ENCODE results near the gene EXOSC3. TPM values are rescaled to one million over a fixed set of nuclear protein-coding genes. Genes with fewer than 3 reads are reported as not detected.

The EXOSC3 gene
- total RNA-seq, 1 experiment from 2014 or later = 81.0 TPM

DNA sequence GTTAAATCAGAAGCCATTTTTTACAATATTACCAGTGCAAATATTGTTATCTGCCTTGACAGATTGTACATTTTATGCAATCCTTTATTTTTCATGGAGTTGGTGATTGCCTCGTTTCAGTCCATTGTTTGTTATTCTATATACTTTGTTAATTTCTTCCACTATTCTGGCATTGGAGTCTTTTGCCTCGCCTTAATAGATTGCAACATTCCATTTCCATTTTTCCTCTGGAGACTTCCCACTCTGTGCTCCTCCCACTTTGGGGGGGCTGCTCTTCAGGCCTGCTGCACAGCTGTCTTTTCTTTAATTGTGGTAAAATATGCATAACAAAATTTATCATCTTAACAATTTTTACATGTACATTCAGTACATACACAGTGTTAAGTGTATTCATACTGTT is 11.4 kb upstream of the EXOSC3 start:
- Histone ChIP-seq H4K91ac (ENCODE audit: insufficient read length, low read depth, low read length) (no peak overlapping the region), H3K79me2 (ENCODE audit: insufficient read depth, low read length) (no peaks in the 10 kb centered on the region), H3K56ac (ENCODE audit: insufficient read length, low read depth, low read length) (no peak overlapping the region), H3K4me1 (ENCODE audit: insufficient read depth, low read length) (no peaks in the 10 kb centered on the region), H2BK5ac (ENCODE audit: insufficient read length, low read length) (no peak overlapping the region), H3K4me2 (ENCODE audit: insufficient read depth, insufficient read length, low read length) (no peak overlapping the region), H2BK20ac (ENCODE audit: low read depth, low read length, poor library complexity, severe bottlenecking) (no peak overlapping the region), H3K9me3 (ENCODE audit: control insufficient read depth, low read depth, low read length) (no peaks in the 10 kb centered on the region), H4K5ac (ENCODE audit: insufficient read length, low read depth, low read length) (no peak overlapping the region), H2BK120ac (ENCODE audit: low read depth, low read length, poor library complexity, severe bottlenecking) (no peak overlapping the region), H2BK12ac (ENCODE audit: insufficient read length, low read depth, low read length) (no peak overlapping the region), H3K27ac (ENCODE audit: insufficient read length, low read depth, low read length) (no peak overlapping the region), H3K4ac (ENCODE audit: low read depth, low read length) (no peak overlapping the region), H4K20me1 (ENCODE audit: control insufficient read depth, insufficient read depth, insufficient read length) (no peaks in the 10 kb centered on the region), H3K79me1 (ENCODE audit: insufficient read depth, low read depth, low read length, poor library complexity, severe bottlenecking) (no peaks in the 10 kb centered on the region), H3K18ac (ENCODE audit: insufficient read length, low read depth, low read length) (no peak overlapping the region), H3K14ac (ENCODE audit: insufficient read depth, low read length) (no peak overlapping the region), H2AFZ (ENCODE audit: low read length) (no peak overlapping the region), H3K27me3 (ENCODE audit: insufficient read depth, low read length) (no peaks in the 10 kb centered on the region), H3K9ac (ENCODE audit: extremely low read depth, insufficient read length, low read length) (no peak overlapping the region), H4K8ac (replicated peaks; ENCODE audit: insufficient read length, low read depth, low read length) (no peak overlapping the region), H3T11ph (ENCODE audit: low read length) (no peak overlapping the region), H2AK5ac (ENCODE audit: insufficient read length, low read length) (no peak overlapping the region), H3K23me2 (ENCODE audit: insufficient read length, low read depth, low read length, poor library complexity, severe bottlenecking) (peaks cover 6% of the 10 kb centered on the region), H2BK15ac (ENCODE audit: low read depth, low read length) (no peak overlapping the region), H3K23ac (ENCODE audit: insufficient read length, low read depth, low read length) (no peak overlapping the region)
- TF ChIP-seq, protein P1, sequence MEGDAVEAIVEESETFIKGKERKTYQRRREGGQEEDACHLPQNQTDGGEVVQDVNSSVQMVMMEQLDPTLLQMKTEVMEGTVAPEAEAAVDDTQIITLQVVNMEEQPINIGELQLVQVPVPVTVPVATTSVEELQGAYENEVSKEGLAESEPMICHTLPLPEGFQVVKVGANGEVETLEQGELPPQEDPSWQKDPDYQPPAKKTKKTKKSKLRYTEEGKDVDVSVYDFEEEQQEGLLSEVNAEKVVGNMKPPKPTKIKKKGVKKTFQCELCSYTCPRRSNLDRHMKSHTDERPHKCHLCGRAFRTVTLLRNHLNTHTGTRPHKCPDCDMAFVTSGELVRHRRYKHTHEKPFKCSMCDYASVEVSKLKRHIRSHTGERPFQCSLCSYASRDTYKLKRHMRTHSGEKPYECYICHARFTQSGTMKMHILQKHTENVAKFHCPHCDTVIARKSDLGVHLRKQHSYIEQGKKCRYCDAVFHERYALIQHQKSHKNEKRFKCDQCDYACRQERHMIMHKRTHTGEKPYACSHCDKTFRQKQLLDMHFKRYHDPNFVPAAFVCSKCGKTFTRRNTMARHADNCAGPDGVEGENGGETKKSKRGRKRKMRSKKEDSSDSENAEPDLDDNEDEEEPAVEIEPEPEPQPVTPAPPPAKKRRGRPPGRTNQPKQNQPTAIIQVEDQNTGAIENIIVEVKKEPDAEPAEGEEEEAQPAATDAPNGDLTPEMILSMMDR (conservative IDR thresholded peaks at IDR 0.05) = no peak
- peaks cover 24% of the 10 kb centered on the region for H3K27me3 Mint-ChIP-seq (ENCODE audit: low read depth)
- peaks cover 9 to 14% of the 10 kb centered on the region in 2 experiments for H3K4me1 Mint-ChIP-seq
- H3K36me3 Mint-ChIP-seq (ENCODE audit: insufficient read depth in 1 of 3, low read depth in 3 of 3) = no peaks in the 10 kb centered on the region; a peak in 1 of 7 replicates
- no peak for DNase-seq
- no peaks in the 10 kb centered on the region for H3K9me3 Mint-ChIP-seq
- H3K27ac Mint-ChIP-seq = no peak overlapping the region
- H3K4me3 Mint-ChIP-seq = no peak overlapping the region
- WGBS (ENCODE audit: extremely low coverage, insufficient read length, low lambda C conversion rate) = no CpG with 5 or more reads among the region's 2 CpGs
